C4-2B (cell line): ENCODE results near the gene ZNF536.

Experiments used
- H3K27ac ChIP-seq: fragments of 450-650 bp; 2 replicates; pipeline ENCODE4 v1.5.1; 2017
- ZFX ChIP-seq: fragments of 450-650 bp; IDR thresholded peaks from 2 replicates; pipeline ENCODE4 v1.6.1; 2017
- TF ChIP-seq, protein P1 (sequence below): fragments of 450-650 bp; conservative IDR thresholded peaks from 2 replicates; pipeline ENCODE4 v1.5.1; 2017; ENCODE audit warnings: mild to moderate bottlenecking

The ZNF536 gene

DNA sequence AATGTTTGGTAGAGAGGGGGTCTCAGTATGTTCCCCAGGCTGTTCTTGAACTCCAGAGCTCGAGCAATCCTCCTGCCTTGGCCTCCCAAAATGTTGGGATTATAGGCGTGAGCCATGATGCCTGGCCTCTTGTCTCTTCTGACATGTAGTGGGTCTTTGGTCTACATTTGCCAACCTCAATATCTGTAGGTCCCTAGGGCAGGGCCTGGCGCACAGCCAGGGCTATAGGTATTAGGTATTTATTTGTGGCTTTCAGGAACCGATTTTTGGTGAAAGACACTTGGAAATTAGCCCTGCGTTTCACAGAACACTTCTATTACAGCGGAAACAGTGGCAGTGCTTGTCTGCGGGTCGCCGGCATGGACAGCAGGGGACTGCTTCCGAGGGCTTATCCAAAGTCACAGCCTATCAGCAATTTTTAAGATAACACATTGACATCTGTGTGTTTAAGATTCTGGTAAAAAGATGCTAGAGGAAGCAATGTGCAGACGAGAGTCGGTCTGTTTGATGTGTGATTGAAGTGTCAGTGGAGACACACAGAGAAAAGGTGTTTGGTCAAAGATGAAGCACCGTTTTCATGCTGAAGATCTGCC is 14.5 kb downstream of the ZNF536 start:
- no peak overlapping the region for H3K27ac ChIP-seq
- TF ChIP-seq, protein P1, sequence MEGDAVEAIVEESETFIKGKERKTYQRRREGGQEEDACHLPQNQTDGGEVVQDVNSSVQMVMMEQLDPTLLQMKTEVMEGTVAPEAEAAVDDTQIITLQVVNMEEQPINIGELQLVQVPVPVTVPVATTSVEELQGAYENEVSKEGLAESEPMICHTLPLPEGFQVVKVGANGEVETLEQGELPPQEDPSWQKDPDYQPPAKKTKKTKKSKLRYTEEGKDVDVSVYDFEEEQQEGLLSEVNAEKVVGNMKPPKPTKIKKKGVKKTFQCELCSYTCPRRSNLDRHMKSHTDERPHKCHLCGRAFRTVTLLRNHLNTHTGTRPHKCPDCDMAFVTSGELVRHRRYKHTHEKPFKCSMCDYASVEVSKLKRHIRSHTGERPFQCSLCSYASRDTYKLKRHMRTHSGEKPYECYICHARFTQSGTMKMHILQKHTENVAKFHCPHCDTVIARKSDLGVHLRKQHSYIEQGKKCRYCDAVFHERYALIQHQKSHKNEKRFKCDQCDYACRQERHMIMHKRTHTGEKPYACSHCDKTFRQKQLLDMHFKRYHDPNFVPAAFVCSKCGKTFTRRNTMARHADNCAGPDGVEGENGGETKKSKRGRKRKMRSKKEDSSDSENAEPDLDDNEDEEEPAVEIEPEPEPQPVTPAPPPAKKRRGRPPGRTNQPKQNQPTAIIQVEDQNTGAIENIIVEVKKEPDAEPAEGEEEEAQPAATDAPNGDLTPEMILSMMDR, result no peak
- TF ChIP-seq ZFX, result no peak

DNA sequence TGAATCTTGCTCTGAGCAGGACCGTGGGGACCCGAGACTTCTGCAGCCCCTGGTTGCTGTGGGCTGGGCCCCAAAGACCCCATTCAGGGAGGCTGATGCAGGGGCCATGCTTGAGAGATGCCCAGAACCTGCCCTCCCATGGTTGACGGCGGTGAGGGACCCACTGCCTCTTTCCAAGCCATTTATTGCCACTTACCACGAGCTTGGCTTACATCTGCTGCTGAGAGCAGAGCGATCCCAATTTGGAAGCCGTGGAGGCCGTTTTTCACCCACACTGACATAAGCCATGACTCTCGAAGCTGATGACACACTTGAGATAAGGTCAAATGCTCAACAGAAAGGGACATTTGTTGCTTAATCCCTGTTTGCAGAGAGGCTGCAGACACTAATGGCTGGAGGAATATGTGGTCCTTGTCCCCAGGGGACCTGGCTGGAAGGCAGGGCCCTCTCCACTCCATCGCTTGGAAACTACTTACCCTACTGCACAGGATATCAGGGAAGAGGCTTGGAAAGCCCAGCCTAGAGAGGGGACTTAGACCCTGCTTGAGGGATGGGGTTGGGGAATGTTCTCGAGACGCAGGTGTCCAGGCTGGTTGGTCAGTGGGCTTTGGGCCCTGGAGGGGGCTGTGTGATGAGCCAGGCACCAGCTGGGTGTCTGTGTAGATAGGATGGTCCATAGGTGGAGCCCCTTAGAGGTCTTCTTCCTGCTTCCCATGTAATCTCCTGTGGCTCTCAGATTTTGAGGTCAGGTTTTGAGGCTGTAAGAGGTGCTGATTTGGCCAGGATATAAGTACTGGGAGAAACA is 15.3 kb downstream of the ZNF536 start:
- H3K27ac ChIP-seq, result no peak overlapping the region

DNA sequence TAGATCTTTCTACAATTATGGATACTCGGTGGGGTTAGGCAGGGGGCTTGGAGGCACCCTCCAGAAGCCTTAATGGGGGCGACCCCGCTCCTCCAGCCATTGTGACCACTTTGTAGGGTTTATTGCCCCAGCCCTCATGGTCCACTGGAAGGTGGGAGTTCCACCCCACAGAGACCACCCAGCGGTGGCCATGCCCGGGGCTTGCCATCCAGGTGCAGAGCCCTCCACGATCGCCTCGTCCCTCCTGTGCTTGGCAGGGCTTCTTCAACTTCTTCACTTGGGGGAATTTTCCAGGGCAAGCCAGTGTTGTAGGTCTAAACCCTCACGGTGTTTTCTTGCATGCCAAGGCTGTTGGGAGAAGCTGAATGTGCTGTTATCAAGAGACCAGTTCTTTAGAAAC is 16.1 kb downstream of the ZNF536 start:
- TF ChIP-seq, protein P1, result no peak
- TF ChIP-seq ZFX, result no peak
- no peak overlapping the region for H3K27ac ChIP-seq

More for the DNA sequence above, 15.3 kb downstream of the ZNF536 start:
- no peak for TF ChIP-seq ZFX
- TF ChIP-seq, protein P1, result no peak

DNA sequence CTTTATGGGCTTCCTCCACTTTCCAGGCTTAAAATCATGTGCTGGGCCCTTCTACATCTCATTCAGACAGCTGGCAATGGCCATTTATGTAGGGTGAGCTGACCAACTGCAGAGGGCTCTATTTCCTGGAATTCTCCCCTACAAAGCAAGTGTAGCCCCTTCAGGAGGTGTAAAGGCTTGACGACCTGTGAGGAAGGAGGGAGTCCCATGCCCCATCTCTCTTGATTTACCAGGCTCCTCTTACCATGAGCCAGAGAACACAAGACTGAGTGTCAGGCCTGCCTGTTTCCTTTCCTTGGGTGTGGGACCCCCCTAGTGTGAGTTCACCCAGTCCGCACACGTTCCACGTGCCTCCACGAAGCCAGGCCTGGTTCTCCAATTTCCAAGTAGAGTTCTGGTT is 16.6 kb downstream of the ZNF536 start:
- no peak overlapping the region for H3K27ac ChIP-seq
- TF ChIP-seq, protein P1, result no peak
- TF ChIP-seq ZFX, result no peak

DNA sequence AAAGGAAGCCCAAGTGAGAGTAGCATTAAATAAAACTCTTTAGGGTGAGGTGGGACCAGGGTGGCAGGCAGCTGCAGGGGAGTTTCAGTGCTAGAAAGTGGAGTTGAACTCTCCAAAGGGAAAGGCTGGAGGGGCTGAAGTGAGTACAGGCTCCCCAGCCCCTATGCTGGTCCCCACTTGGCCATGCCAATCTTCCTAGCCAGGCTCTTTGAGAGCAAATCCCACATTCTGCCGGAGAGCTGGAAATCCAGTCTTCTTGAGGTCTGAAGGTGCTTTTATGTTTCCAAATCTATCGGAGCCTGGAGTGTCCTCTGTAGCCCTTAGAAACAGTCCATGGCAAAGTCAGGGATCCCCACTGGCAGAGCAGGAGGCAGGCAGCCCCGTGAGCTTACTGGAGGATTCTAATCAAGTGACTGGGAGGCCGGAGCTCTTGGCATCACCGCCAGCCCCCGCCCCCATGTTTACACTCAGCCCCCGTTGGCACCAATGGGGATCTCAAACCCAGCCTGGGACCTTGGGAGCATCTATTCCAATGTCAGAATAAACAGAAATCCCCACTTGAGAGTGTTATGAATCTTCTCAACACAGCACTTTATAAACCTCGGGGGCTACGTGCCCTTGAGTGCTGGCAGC is 18.3 kb downstream of the ZNF536 start:
- no peak for TF ChIP-seq ZFX
- TF ChIP-seq, protein P1, result no peak
- H3K27ac ChIP-seq, result no peak overlapping the region

DNA sequence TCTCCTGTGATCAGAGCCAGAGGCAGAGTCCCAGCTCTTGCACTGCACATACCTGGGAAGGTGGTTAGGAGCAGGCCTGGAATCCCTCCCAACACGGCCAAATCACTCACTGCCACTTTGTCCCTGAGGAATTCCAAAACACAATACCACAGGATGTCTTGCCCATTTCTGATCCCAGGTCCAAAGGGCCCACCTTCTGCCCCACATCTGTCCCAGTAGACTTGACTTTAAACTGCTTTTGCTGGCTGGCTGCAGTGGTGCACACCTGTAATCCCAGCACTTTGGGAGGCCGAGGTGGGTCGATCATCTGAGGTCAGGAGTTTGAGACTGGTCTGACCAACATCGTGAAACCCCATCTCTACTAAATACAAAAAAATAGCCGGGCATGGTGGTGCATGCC is 18.9 kb downstream of the ZNF536 start:
- TF ChIP-seq ZFX, result no peak
- H3K27ac ChIP-seq, result no peak overlapping the region

DNA sequence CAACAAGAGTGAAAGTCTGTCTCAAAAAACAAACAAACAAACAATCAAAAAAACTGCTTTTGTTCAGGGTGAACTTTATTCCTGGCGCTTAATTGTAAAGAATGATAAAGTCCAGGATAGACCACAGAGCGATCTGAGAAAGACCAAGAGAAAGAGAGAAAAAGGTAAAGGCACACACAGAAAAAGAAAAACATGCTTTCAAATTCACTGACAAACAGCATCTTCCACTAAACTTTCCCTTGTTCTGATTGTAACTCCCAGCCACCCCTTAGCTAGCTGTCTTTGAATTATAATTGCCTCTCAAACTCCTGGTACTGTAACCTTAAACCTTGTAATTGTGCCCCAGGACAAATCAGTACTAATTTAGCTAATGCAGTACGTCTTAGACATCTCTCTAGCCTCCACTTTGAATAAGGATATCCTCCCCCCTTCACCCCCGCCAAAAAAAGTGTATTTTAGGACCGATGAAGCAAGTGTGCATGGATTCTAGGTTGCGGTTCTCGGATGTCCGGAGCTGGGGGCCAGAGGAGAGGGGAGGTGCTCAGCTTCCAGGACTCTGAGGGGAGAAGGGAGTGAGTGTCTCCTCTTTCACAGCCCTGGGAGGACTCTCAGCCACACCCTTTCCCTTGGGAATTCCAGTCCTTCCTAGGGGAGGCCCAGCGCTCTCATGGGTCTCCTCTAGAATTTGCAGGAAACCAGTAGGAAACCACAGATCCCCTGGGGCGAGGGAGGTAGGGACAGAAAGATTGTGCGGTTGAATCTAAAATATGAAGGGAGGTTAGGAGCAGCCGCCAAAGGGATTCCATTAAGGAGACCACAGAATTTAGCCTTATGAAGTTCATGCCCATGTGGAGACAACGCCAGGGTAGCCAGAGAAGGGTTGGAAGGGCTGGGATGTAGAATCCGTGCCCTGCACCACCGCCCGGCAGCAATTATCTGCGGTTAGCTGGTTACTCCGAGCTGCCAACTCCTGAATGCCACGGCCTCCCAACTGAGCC is 19.7 kb downstream of the ZNF536 start:
- TF ChIP-seq ZFX, result no peak
- TF ChIP-seq, protein P1, result no peak
- no peak overlapping the region for H3K27ac ChIP-seq
